Smooth muscle cell (in vitro differentiated cells): ENCODE measurements around the gene ZNF580. TPM values are rescaled to one million over a fixed set of nuclear protein-coding genes. Genes with fewer than 3 reads are reported as not detected.

Source experiments
- DNase-seq: peaks from one replicate; lab custom pipeline; 2025; ENCODE audit not compliant: unreplicated experiment; lab: John Stamatoyannopoulos, UW
- H2AFZ ChIP-seq: fragments of 200-600 bp; sonication (generic); 2 replicates; pipeline ENCODE4 v1.6.0; 2016; ENCODE audit warnings: antibody characterized with exemption, low read depth, mild to moderate bottlenecking
- H3F3A ChIP-seq: fragments of 200-600 bp; sonication (generic); 2 replicates; pipeline ENCODE4 v1.6.0; 2017; ENCODE audit warnings: antibody characterized with exemption, low read depth
- H3K27ac ChIP-seq: fragments of 200-600 bp; sonication (generic); 2 replicates; pipeline ENCODE4 v1.5.1; 2016; ENCODE audit warnings: low read depth, mild to moderate bottlenecking
- H3K27me3 ChIP-seq: fragments of 200-600 bp; sonication (generic); 2 replicates; pipeline ENCODE4 v1.6.1; 2016; ENCODE audit warnings: low read depth, mild to moderate bottlenecking
- H3K36me3 ChIP-seq: fragments of 200-600 bp; sonication (generic); 2 replicates; pipeline ENCODE4 v1.5.1; 2016; ENCODE audit warnings: low read depth
- H3K4me1 ChIP-seq: fragments of 200-600 bp; sonication (generic); 2 replicates; pipeline ENCODE4 v1.5.1; 2016; ENCODE audit warnings: low read depth
- H3K4me2 ChIP-seq: fragments of 200-600 bp; sonication (generic); 2 replicates; pipeline ENCODE4 v1.6.0; 2016; ENCODE audit warnings: mild to moderate bottlenecking
- H3K4me3 ChIP-seq: fragments of 200-600 bp; sonication (generic); 2 replicates; pipeline ENCODE4 v1.5.1; 2016; ENCODE audit warnings: mild to moderate bottlenecking
- H3K79me2 ChIP-seq: fragments of 200-600 bp; sonication (generic); 2 replicates; pipeline ENCODE4 v1.6.0; 2016; ENCODE audit warnings: low read depth, mild to moderate bottlenecking
- H3K9ac ChIP-seq: fragments of 200-600 bp; sonication (generic); 2 replicates; pipeline ENCODE4 v1.6.0; 2016; ENCODE audit warnings: low read depth
- H3K9me3 ChIP-seq: fragments of 200-600 bp; sonication (generic); replicated peaks from 2 replicates; pipeline ENCODE4 v1.5.1; 2016; ENCODE audit warnings: low read depth
- H4K20me1 ChIP-seq: fragments of 200-600 bp; sonication (generic); 2 replicates; pipeline ENCODE4 v1.6.0; 2016; ENCODE audit warnings: low read depth
- CTCF ChIP-seq: fragments of 200-600 bp; sonication (generic); IDR thresholded peaks from 2 replicates; pipeline ENCODE4 v1.5.1; 2017; ENCODE audit warnings: borderline replicate concordance, mild to moderate bottlenecking, antibody characterized with exemption; ENCODE audit not compliant: insufficient read depth, poor library complexity, severe bottlenecking
- WGBS: methylation state at CpG from one replicate; pipeline ENCODE4 v1.1.7; 2016; ENCODE audit warnings: low lambda C conversion rate; 5-methylcytosine and 5-hydroxymethylcytosine counted together
- polyA plus RNA-seq: library from polyadenylated mRNA; unstranded; fragments of >200 nt; fragmentation: Nextera tagmentation; extraction: Ambion mirVana; gene quantifications from 2 replicates; pipeline ENCODE4 v1.2.1, GENCODE V29; 2016
- total RNA-seq: library from RNA; depleted of rRNA; stranded (reverse); fragments of >200 nt; gene quantifications from 2 replicates; pipeline ENCODE4 v1.2.3, GENCODE V29; 2014

The ZNF580 gene
- total and polyA plus RNA-seq, 2 experiments from 2014 or later = 11.9 to 76.8 TPM

DNA sequence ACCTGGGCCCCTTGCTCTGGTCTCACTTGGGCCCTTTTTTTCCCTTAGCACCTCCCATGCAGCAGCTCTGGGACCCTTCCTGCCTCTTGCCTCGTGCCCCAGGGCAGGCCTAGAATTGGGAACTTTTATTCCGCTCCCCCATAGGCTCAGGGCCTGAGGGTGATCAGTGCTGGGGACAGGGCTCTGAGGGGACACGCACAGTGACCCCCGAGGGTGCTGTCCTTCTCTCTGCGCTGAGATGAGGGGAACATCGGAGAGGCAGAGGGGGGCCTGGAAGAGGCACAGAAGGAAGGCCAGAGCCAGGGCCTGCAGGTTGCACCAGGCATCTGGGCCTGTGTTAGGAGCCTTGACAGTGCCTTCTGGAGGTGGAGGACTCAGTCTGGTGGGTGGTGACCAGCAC is 45.0 kb downstream of the ZNF580 start:
- Histone ChIP-seq H3K79me2 (peaks cover 55% of the 10 kb centered on the region), H4K20me1 (peaks cover 97% of the 10 kb centered on the region), H3K27me3 (no peaks in the 10 kb centered on the region), H3F3A (no peaks in the 10 kb centered on the region), H2AFZ (no peak overlapping the region), H3K4me3 (no peak overlapping the region), H3K4me1 (no peaks in the 10 kb centered on the region), H3K36me3 (no peaks in the 10 kb centered on the region), H3K9me3 (no peaks in the 10 kb centered on the region), H3K4me2 (no peak overlapping the region), H3K9ac (no peak overlapping the region), H3K27ac (no peak overlapping the region)
- DNase-seq = no peak
- TF ChIP-seq CTCF = no peak
- WGBS = 98% methylated on average over 6 of the region's 6 CpGs

DNA sequence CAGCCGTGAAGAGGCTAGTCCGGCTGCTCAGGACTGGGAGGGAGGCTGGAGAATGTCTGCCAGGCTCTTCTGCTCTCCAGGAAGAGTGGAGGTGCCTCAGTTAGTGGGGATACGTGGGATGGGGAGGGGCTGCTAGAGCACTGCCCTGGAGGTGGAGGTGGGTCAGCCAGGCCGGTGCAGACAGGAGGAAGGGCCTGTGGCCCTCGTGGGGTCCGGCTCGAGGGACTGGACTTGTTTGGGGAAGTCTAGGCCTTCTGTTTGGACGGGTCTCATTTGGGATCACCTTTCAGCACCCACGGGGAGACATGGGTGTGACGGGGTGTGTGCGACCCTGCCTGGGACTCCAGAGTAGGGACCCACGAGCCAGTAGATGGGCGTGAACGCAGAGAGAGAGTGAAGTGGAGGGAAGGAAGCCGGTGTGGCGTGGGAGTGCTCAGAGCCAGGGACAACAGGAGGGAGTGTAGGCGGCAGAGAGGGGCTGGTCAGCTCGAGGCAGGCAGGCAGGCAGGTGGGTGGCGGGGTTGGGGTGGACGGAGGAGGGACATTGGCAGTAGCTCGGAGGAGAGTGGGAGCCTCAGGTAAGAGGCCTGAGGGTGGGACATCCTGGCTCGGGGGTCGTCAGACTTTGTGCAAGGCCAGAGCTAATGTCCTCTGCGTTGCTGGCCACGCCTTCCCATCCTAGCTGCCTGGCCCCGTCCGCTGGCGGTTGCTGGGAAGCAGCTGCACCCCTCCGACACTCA is 45.7 kb downstream of the ZNF580 start:
- Histone ChIP-seq H3K27me3 (no peaks in the 10 kb centered on the region), H3K4me2 (no peak overlapping the region), H3K9me3 (no peaks in the 10 kb centered on the region), H2AFZ (no peak overlapping the region), H3K27ac (no peak overlapping the region), H3K79me2 (peaks cover 48% of the 10 kb centered on the region), H3K4me1 (no peaks in the 10 kb centered on the region), H3F3A (no peaks in the 10 kb centered on the region), H3K36me3 (no peaks in the 10 kb centered on the region), H3K9ac (no peak overlapping the region), H3K4me3 (no peak overlapping the region), H4K20me1 (peaks cover 90% of the 10 kb centered on the region)
- DNase-seq = no peak
- no peak for TF ChIP-seq CTCF
- WGBS = 99% methylated on average over 28 of the region's 29 CpGs

DNA sequence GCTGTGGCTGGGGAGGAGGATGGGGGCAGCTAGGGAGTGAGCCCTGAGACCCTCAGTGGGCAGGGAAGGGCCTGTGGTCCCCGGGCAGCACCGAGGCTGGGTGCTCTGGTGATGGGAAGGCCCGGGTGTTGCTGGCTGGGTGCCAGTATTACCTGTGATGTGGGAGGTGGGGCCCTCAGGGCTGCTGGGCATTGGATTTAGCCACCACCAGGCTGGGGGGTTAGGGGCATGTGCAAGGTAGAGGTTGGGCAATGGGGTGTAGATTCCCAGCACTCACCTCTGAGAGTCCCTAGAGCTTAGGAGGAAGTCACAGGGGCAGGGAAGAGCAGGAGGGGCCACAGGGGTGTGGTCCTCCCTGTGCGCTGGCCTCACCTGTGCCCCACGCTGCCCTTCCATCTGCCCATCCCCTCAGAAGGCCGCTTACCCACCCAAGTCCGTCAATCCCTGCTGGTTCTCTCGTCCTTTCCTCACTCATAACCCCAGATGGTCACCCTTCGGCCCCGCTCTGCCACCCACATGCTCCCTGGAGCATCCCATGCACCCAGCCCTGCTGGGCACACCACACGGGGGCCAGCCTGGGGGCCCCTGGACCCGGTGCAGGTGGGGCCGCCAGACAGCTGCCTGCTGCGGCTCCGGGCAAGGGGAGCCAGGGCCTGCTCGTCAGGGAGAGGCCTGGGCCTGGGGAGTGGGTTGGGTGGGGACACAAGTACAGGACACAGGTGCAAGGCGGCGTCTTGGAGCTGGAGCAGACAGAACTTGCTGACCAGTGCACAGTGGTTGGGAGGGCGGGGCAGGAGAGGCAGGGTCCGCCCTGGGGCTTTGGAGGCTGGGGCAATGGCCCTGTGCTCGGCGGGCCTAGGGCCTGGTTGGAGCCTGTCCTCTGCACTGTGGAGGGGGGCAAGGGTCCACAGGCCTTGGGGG is 46.7 kb downstream of the ZNF580 start:
- Histone ChIP-seq H3K9me3 (no peaks in the 10 kb centered on the region), H4K20me1 (peaks cover 86% of the 10 kb centered on the region), H3K79me2 (peaks cover 38% of the 10 kb centered on the region), H3K4me1 (no peaks in the 10 kb centered on the region), H3K36me3 (no peaks in the 10 kb centered on the region), H3K9ac (no peak overlapping the region), H3K27ac (no peak overlapping the region), H3K27me3 (no peaks in the 10 kb centered on the region), H2AFZ (no peak overlapping the region), H3K4me3 (no peak overlapping the region), H3K4me2 (no peak overlapping the region), H3F3A (no peaks in the 10 kb centered on the region)
- TF ChIP-seq CTCF = no peak
- 98% methylated on average over 22 of the region's 22 CpGs for WGBS
- DNase-seq = no peak
